NCI-H226 (cell line): ENCODE measurements around the gene IGSF6.
"Not testable (repeated sequence)": the region's sequence is repeated elsewhere in the genome, so short reads cannot be mapped to it uniquely, and the experiment has no call there.

Experiments used
- DNase-seq: peaks from one replicate; pipeline ENCODE4 v3.0.0-alpha.2; 2015

The IGSF6 gene

GRCh38 chr16:21628121-21628726 lies 24.2 kb downstream of the IGSF6 start:
- DNase-seq, result no peak

- DNase-seq, result peak; percentile 58
These were observed 25.6 kb downstream of the IGSF6 start for GRCh38 chr16:21626659-21627277.

GRCh38 chr16:21625026-21625425 lies 27.4 kb downstream of the IGSF6 start:
- no peak for DNase-seq

GRCh38 chr16:21622545-21622944 lies 29.9 kb downstream of the IGSF6 start:
- no peak for DNase-seq

GRCh38 chr16:21620592-21620991 lies 31.8 kb downstream of the IGSF6 start:
- no peak for DNase-seq

- no peak for DNase-seq
These were observed 32.5 kb downstream of the IGSF6 start for GRCh38 chr16:21619765-21620425.

GRCh38 chr16:21618281-21618680 lies 34.1 kb downstream of the IGSF6 start:
- DNase-seq, result no peak

- DNase-seq, result no peak
These were observed 34.8 kb downstream of the IGSF6 start for GRCh38 chr16:21617607-21618006.

GRCh38 chr16:21614896-21615295 lies 37.5 kb downstream of the IGSF6 start:
- no peak for DNase-seq

- no peak for DNase-seq
These were observed 38.6 kb downstream of the IGSF6 start for GRCh38 chr16:21613781-21614180.

GRCh38 chr16:21613361-21613760 lies 39.0 kb downstream of the IGSF6 start:
- no peak for DNase-seq

GRCh38 chr16:21611556-21612384 lies 40.6 kb downstream of the IGSF6 start:
- no peak for DNase-seq

GRCh38 chr16:21611198-21611555 lies 41.2 kb downstream of the IGSF6 start:
- DNase-seq, result peak; percentile 36

- DNase-seq, result no peak
These were observed 41.6 kb downstream of the IGSF6 start for GRCh38 chr16:21610766-21611165.

- no peak for DNase-seq
These were observed 42.3 kb downstream of the IGSF6 start for GRCh38 chr16:21610006-21610544.

- DNase-seq, result no peak
These were observed 43.6 kb downstream of the IGSF6 start for GRCh38 chr16:21608639-21609328.

GRCh38 chr16:21605848-21606247 lies 46.6 kb downstream of the IGSF6 start:
- not testable (repeated sequence) for DNase-seq

- no peak for DNase-seq
These were observed 48.5 kb downstream of the IGSF6 start for GRCh38 chr16:21603928-21604327.

- DNase-seq, result no peak
These were observed 49.6 kb downstream of the IGSF6 start for GRCh38 chr16:21602785-21603184.

- peak; percentile 3 for DNase-seq
These were observed 52.2 kb downstream of the IGSF6 start for GRCh38 chr16:21600031-21600773.

- DNase-seq, result peak; percentile 92
These were observed 53.0 kb downstream of the IGSF6 start, which contains the start of gene METTL9 for GRCh38 chr16:21599122-21600030. TSS of gene METTL9 (plus strand) at chr16:21599577. CDS start at chr16:21599734, 157 bp downstream.
